ENCODE results near the gene EPM2AIP1.
A peak's percentile ranks its signal among the peaks of the same experiment; 100 is the strongest.
"Not testable (repeated sequence)": the region's sequence is repeated elsewhere in the genome, so short reads cannot be mapped to it uniquely, and the experiment has no call there.

Gene EPM2AIP1

GRCh38 chr3:36992806-36993325 lies at the start of gene EPM2AIP1:
EPM2AIP1 (minus strand) TSS chr3:36993131; CDS start chr3:36993077, 54 bp downstream.
- no peak for DNase-seq

- DNase-seq: not testable (repeated sequence)
These were observed 49.8 kb upstream of the EPM2AIP1 start for GRCh38 chr3:37042712-37043111.

GRCh38 chr3:37041546-37042195 lies 48.7 kb upstream of the EPM2AIP1 start:
- DNase-seq: no peak

GRCh38 chr3:37040231-37040630 lies 47.3 kb upstream of the EPM2AIP1 start:
- no peak for DNase-seq

- DNase-seq: no peak
These were observed 46.4 kb upstream of the EPM2AIP1 start for GRCh38 chr3:37039161-37039846.

- DNase-seq: no peak
These were observed 44.4 kb upstream of the EPM2AIP1 start for GRCh38 chr3:37037352-37037751.

GRCh38 chr3:37032961-37033360 lies 40.0 kb upstream of the EPM2AIP1 start:
- DNase-seq: no peak

- no peak for DNase-seq
These were observed 38.3 kb upstream of the EPM2AIP1 start for GRCh38 chr3:37031096-37031682.

- no peak for DNase-seq
These were observed 37.7 kb upstream of the EPM2AIP1 start for GRCh38 chr3:37030588-37030987.

- DNase-seq: no peak
These were observed 36.7 kb upstream of the EPM2AIP1 start for GRCh38 chr3:37029516-37030163.

GRCh38 chr3:37029111-37029510 lies 36.2 kb upstream of the EPM2AIP1 start:
- DNase-seq: no peak

- no peak for DNase-seq
These were observed 35.4 kb upstream of the EPM2AIP1 start for GRCh38 chr3:37028329-37028728.

- DNase-seq: no peak
These were observed 33.9 kb upstream of the EPM2AIP1 start for GRCh38 chr3:37026851-37027250.

GRCh38 chr3:37025561-37026335 lies 32.8 kb upstream of the EPM2AIP1 start:
- DNase-seq: no peak

- no peak for DNase-seq
These were observed 32.0 kb upstream of the EPM2AIP1 start for GRCh38 chr3:37024820-37025405.

- DNase-seq: no peak
These were observed 31.2 kb upstream of the EPM2AIP1 start for GRCh38 chr3:37024092-37024491.

GRCh38 chr3:37017683-37018082 lies 24.8 kb upstream of the EPM2AIP1 start:
- no peak for DNase-seq

- no peak for DNase-seq
These were observed 24.0 kb upstream of the EPM2AIP1 start for GRCh38 chr3:37016903-37017302.

GRCh38 chr3:37015642-37016041 lies 22.7 kb upstream of the EPM2AIP1 start:
- DNase-seq: no peak

- DNase-seq: no peak
These were observed 21.7 kb upstream of the EPM2AIP1 start for GRCh38 chr3:37014620-37015019.

- DNase-seq: peak; percentile 100
These were observed 674 bp upstream of the EPM2AIP1 start, which contains the start of gene MLH1 for GRCh38 chr3:36993326-36994283. MLH1 (plus strand) TSS chr3:36993518; CDS start chr3:36993548, 30 bp downstream.

Measured in left hindlimb (tissue), 1 donor.